H9 (cell line): ENCODE results near the gene CDC37. TPM values are rescaled to one million over a fixed set of nuclear protein-coding genes. Genes with fewer than 3 reads are reported as not detected.

Experiments
- DNase-seq: peaks from one replicate; pipeline ENCODE4 v3.0.0-alpha.2; 2017
- H2AFZ ChIP-seq: one replicate; pipeline ENCODE4 v1.6.1; 2013; ENCODE audit warnings: mild to moderate bottlenecking, low read length, control low read depth, moderate library complexity
- H2AK5ac ChIP-seq: 2 replicates; pipeline ENCODE4 v1.6.1; 2013; ENCODE audit warnings: low read length, control low read depth, mixed read lengths; ENCODE audit not compliant: insufficient read length
- H2BK120ac ChIP-seq: one replicate; pipeline ENCODE4 v1.6.1; 2013; ENCODE audit warnings: low read depth, mild to moderate bottlenecking, low read length, control low read depth, inconsistent platforms; ENCODE audit not compliant: poor library complexity, severe bottlenecking
- H2BK12ac ChIP-seq: 2 replicates; pipeline ENCODE4 v1.6.1; 2013; ENCODE audit warnings: low read length, control low read depth, mixed read lengths, low read depth; ENCODE audit not compliant: insufficient read length
- H2BK15ac ChIP-seq: 2 replicates; pipeline ENCODE4 v1.6.1; 2013; ENCODE audit warnings: low read depth, low read length, control low read depth
- H2BK20ac ChIP-seq: one replicate; pipeline ENCODE4 v1.6.1; 2013; ENCODE audit warnings: low read depth, mild to moderate bottlenecking, low read length, control low read depth, inconsistent platforms; ENCODE audit not compliant: poor library complexity, severe bottlenecking
- H2BK5ac ChIP-seq: 2 replicates; pipeline ENCODE4 v1.6.1; 2013; ENCODE audit warnings: low read length, control low read depth, mixed read lengths; ENCODE audit not compliant: insufficient read length
- H3K14ac ChIP-seq: 2 replicates; pipeline ENCODE4 v1.6.1; 2013; ENCODE audit warnings: low read length, control low read depth; ENCODE audit not compliant: insufficient read depth
- H3K18ac ChIP-seq: 2 replicates; pipeline ENCODE4 v1.6.1; 2013; ENCODE audit warnings: low read depth, mild to moderate bottlenecking, mixed read lengths, low read length, control low read depth; ENCODE audit not compliant: insufficient read length
- H3K23ac ChIP-seq: 2 replicates; pipeline ENCODE4 v1.6.1; 2013; ENCODE audit warnings: low read length, control low read depth, mixed read lengths, low read depth; ENCODE audit not compliant: insufficient read length
- H3K23me2 ChIP-seq: 2 replicates; pipeline ENCODE4 v1.6.1; 2013; ENCODE audit warnings: low read depth, mild to moderate bottlenecking, mixed read lengths, low read length, control low read depth; ENCODE audit not compliant: insufficient read length, poor library complexity, severe bottlenecking
- H3K27ac ChIP-seq: 2 replicates; pipeline ENCODE4 v1.5.1; 2013; ENCODE audit warnings: low read length, control low read depth, mixed read lengths, low read depth; ENCODE audit not compliant: insufficient read length
- H3K27me3 ChIP-seq: 2 replicates; pipeline ENCODE4 v1.6.1; 2013; ENCODE audit warnings: low read length, control low read depth, inconsistent platforms; ENCODE audit not compliant: insufficient read depth
- H3K4ac ChIP-seq: 2 replicates; pipeline ENCODE4 v1.6.1; 2013; ENCODE audit warnings: low read depth, mild to moderate bottlenecking, control low read depth, inconsistent platforms, low read length, moderate library complexity
- H3K4me1 ChIP-seq: 2 replicates; pipeline ENCODE4 v1.6.1; 2013; ENCODE audit warnings: low read length, control low read depth, inconsistent platforms; ENCODE audit not compliant: insufficient read depth
- H3K4me2 ChIP-seq: 2 replicates; pipeline ENCODE4 v1.6.1; 2013; ENCODE audit warnings: low read length, control low read depth, mixed read lengths; ENCODE audit not compliant: insufficient read length, insufficient read depth
- H3K56ac ChIP-seq: 2 replicates; pipeline ENCODE4 v1.6.1; 2013; ENCODE audit warnings: low read depth, mild to moderate bottlenecking, mixed read lengths, low read length, control low read depth; ENCODE audit not compliant: insufficient read length
- H3K79me1 ChIP-seq: 2 replicates; pipeline ENCODE4 v1.6.1; 2013; ENCODE audit warnings: low read depth, mild to moderate bottlenecking, moderate library complexity, low read length, control low read depth, inconsistent platforms; ENCODE audit not compliant: insufficient read depth, poor library complexity, severe bottlenecking
- H3K79me2 ChIP-seq: 2 replicates; pipeline ENCODE4 v1.6.1; 2013; ENCODE audit warnings: low read length, control low read depth, inconsistent platforms; ENCODE audit not compliant: insufficient read depth
- H3K9ac ChIP-seq: 2 replicates; pipeline ENCODE4 v1.6.1; 2013; ENCODE audit warnings: low read length, control low read depth, mixed read lengths; ENCODE audit not compliant: insufficient read length; ENCODE audit errors: extremely low read depth
- H3K9me3 ChIP-seq: one replicate; pipeline ENCODE4 v1.6.1; 2013; ENCODE audit warnings: low read depth, low read length, inconsistent platforms; ENCODE audit not compliant: control insufficient read depth
- H3T11ph ChIP-seq: one replicate; pipeline ENCODE4 v1.6.1; 2013; ENCODE audit warnings: mild to moderate bottlenecking, low read length, control low read depth, inconsistent platforms
- H4K20me1 ChIP-seq: one replicate; pipeline ENCODE4 v1.6.1; 2013; ENCODE audit not compliant: control insufficient read depth, insufficient read length, insufficient read depth
- H4K5ac ChIP-seq: 2 replicates; pipeline ENCODE4 v1.6.1; 2013; ENCODE audit warnings: low read depth, mild to moderate bottlenecking, mixed read lengths, low read length, control low read depth; ENCODE audit not compliant: insufficient read length
- H4K8ac ChIP-seq: replicated peaks from 2 replicates; pipeline ENCODE4 v1.6.1; 2013; ENCODE audit warnings: low read length, control low read depth, mixed read lengths, low read depth; ENCODE audit not compliant: insufficient read length
- H4K91ac ChIP-seq: 2 replicates; pipeline ENCODE4 v1.6.1; 2013; ENCODE audit warnings: low read depth, mild to moderate bottlenecking, moderate library complexity, mixed read lengths, low read length, control low read depth; ENCODE audit not compliant: insufficient read length
- H3K27ac Mint-ChIP-seq, 3 experiments: 2 replicates in 2 of 3; 3 replicates in 1 of 3; pipeline ENCODE4 v1.8.0; 2020 to 2021; ENCODE audit warnings: mixed read lengths in 3 of 3, mild to moderate bottlenecking in 1 of 3, moderate library complexity in 1 of 3
- H3K27me3 Mint-ChIP-seq: 2 replicates; pipeline ENCODE4 v1.8.0; 2021; ENCODE audit warnings: low read depth, mild to moderate bottlenecking, moderate library complexity, mixed read lengths
- H3K36me3 Mint-ChIP-seq, 3 experiments: 2 replicates in 2 of 3; 3 replicates in 1 of 3; pipeline ENCODE4 v1.8.0; 2020 to 2021; ENCODE audit warnings: low read depth in 3 of 3, mixed read lengths in 3 of 3; ENCODE audit not compliant: insufficient read depth in 1 of 3
- H3K4me1 Mint-ChIP-seq, 2 experiments: 2 replicates each; pipeline ENCODE4 v1.8.0; 2020; ENCODE audit warnings: mixed read lengths in 2 of 2
- H3K4me3 Mint-ChIP-seq, 2 experiments: 2 replicates in 1 of 2; 3 replicates in 1 of 2; pipeline ENCODE4 v1.8.0; 2020 to 2021; ENCODE audit warnings: mild to moderate bottlenecking in 2 of 2, mixed read lengths in 2 of 2, moderate library complexity in 1 of 2
- H3K9me3 Mint-ChIP-seq, 2 experiments: 2 replicates in 1 of 2; 3 replicates in 1 of 2; pipeline ENCODE4 v1.8.0; 2020; ENCODE audit warnings: mild to moderate bottlenecking in 2 of 2, mixed read lengths in 2 of 2, moderate library complexity in 1 of 2
- WGBS: extraction: QIAGEN DNeasy Blood & Tissue Kit; methylation state at CpG from one replicate; pipeline ENCODE4 v1.1.7; 2013; ENCODE audit warnings: missing lambda C conversion rate, low lambda C conversion rate, mixed read lengths; ENCODE audit not compliant: insufficient read length; ENCODE audit errors: extremely low coverage; 5-methylcytosine and 5-hydroxymethylcytosine counted together
- total RNA-seq: library from RNA; stranded (reverse); gene quantifications from 2 replicates; pipeline ENCODE4 v1.2.1, GENCODE V29; 2021
- TF ChIP-seq, protein P1 (sequence below): fragments of 200-600 bp; sonication (generic); conservative IDR thresholded peaks from 3 replicates; pipeline ENCODE4 v1.8.0; 2021; ENCODE audit warnings: antibody characterized with exemption, mild to moderate bottlenecking

The CDC37 gene
- total RNA-seq, 1 experiment from 2014 or later, result 155 TPM

DNA sequence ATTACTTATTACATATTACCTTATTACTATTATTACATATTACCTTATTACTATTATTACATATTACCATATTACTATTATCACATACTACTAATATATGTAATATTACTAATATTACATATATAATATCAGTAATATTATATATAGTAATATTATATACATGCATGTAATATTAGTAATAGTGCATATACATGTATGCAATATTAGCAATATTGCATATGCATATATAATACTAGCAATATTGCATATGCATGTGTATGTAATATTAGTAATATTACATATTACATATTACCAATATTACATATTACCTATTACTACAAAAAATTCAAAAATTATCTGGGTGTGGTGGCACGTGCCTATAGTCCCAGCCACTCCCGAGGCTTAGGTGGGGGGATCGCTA, 39.4 kb upstream of the CDC37 start:
- no peaks in the 10 kb centered on the region for H4K20me1 ChIP-seq
- Mint-ChIP-seq H3K36me3 (no peaks in the 10 kb centered on the region), H3K27me3 (peaks cover 3% of the 10 kb centered on the region), H3K27ac (no peak overlapping the region), H3K4me1 (no peaks in the 10 kb centered on the region), H3K9me3 (no peaks in the 10 kb centered on the region), H3K4me3 (no peak overlapping the region)
- H3K9ac ChIP-seq, result no peak overlapping the region
- H2AFZ ChIP-seq, result no peak overlapping the region
- H3K27ac ChIP-seq, result no peak overlapping the region
- H3K9me3 ChIP-seq, result no peaks in the 10 kb centered on the region
- no peaks in the 10 kb centered on the region for H3K27me3 ChIP-seq
- TF ChIP-seq, protein P1, sequence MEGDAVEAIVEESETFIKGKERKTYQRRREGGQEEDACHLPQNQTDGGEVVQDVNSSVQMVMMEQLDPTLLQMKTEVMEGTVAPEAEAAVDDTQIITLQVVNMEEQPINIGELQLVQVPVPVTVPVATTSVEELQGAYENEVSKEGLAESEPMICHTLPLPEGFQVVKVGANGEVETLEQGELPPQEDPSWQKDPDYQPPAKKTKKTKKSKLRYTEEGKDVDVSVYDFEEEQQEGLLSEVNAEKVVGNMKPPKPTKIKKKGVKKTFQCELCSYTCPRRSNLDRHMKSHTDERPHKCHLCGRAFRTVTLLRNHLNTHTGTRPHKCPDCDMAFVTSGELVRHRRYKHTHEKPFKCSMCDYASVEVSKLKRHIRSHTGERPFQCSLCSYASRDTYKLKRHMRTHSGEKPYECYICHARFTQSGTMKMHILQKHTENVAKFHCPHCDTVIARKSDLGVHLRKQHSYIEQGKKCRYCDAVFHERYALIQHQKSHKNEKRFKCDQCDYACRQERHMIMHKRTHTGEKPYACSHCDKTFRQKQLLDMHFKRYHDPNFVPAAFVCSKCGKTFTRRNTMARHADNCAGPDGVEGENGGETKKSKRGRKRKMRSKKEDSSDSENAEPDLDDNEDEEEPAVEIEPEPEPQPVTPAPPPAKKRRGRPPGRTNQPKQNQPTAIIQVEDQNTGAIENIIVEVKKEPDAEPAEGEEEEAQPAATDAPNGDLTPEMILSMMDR, result no peak
- WGBS, result no CpG with 5 or more reads among the region's 3 CpGs
- no peaks in the 10 kb centered on the region for H3K79me1 ChIP-seq
- H3K56ac ChIP-seq, result no peak overlapping the region
- no peak overlapping the region for H2BK12ac ChIP-seq
- no peaks in the 10 kb centered on the region for H3K23me2 ChIP-seq
- no peak overlapping the region for H2BK20ac ChIP-seq
- H2BK15ac ChIP-seq, result no peak overlapping the region
- H3K23ac ChIP-seq, result no peak overlapping the region
- H3K4me1 ChIP-seq, result no peaks in the 10 kb centered on the region
- H3K4me2 ChIP-seq, result no peak overlapping the region
- no peak overlapping the region for H4K8ac ChIP-seq
- H3K79me2 ChIP-seq, result no peaks in the 10 kb centered on the region
- H2BK120ac ChIP-seq, result no peak overlapping the region
- no peak overlapping the region for H3K4ac ChIP-seq
- H4K91ac ChIP-seq, result no peak overlapping the region
- no peak overlapping the region for H2BK5ac ChIP-seq
- H3K14ac ChIP-seq, result no peak overlapping the region
- H4K5ac ChIP-seq, result no peak overlapping the region
- no peak overlapping the region for H2AK5ac ChIP-seq
- H3T11ph ChIP-seq, result no peak overlapping the region
- DNase-seq, result no peak
- no peak overlapping the region for H3K18ac ChIP-seq
